22Rv1 (cell line): ENCODE data around the gene CARMIL1.

Source experiments
- CTCF ChIP-seq: fragments of 450-650 bp; IDR thresholded peaks from 2 replicates; pipeline ENCODE4 v1.5.1; 2017; ENCODE audit warnings: mild to moderate bottlenecking
- ZFX ChIP-seq: fragments of 450-650 bp; IDR thresholded peaks from 2 replicates; pipeline ENCODE4 v1.6.1; 2017; ENCODE audit warnings: antibody characterized with exemption, borderline replicate concordance

- TF ChIP-seq CTCF (no peak), ZFX (no peak)
Observed at GRCh38 chr6:25548451-25548850, 269.3 kb downstream of the CARMIL1 start.
